NCI-H2081 treated with DMSO at 0.1 percent for 48 hours (cell line): Measurements from ENCODE around the gene ADCY10.

Experiments
- DNase-seq: peaks from one replicate; lab custom pipeline; 2025; lab: John Stamatoyannopoulos, UW

ADCY10 gene

GRCh38 chr1:167781558-167781957, 132.4 kb downstream of the ADCY10 start:
- no peak for DNase-seq

GRCh38 chr1:167777269-167777650, 136.7 kb downstream of the ADCY10 start:
- DNase-seq, result no peak

- no peak for DNase-seq
Observed at GRCh38 chr1:167776616-167777268, 137.2 kb downstream of the ADCY10 start.

- no peak for DNase-seq
Observed at GRCh38 chr1:167776151-167776550, 137.8 kb downstream of the ADCY10 start.

- no peak for DNase-seq
Observed at GRCh38 chr1:167775178-167775577, 138.8 kb downstream of the ADCY10 start.

- DNase-seq, result no peak
Observed at GRCh38 chr1:167774710-167775109, 139.2 kb downstream of the ADCY10 start.

- no peak for DNase-seq
Observed at GRCh38 chr1:167773516-167773915, 140.4 kb downstream of the ADCY10 start.

GRCh38 chr1:167772436-167772835, 141.5 kb downstream of the ADCY10 start:
- no peak for DNase-seq

GRCh38 chr1:167770127-167770526, 143.8 kb downstream of the ADCY10 start:
- DNase-seq, result no peak

GRCh38 chr1:167767761-167768160, 146.2 kb downstream of the ADCY10 start:
- DNase-seq, result no peak

- DNase-seq, result no peak
Observed at GRCh38 chr1:167766538-167766937, 147.4 kb downstream of the ADCY10 start.

GRCh38 chr1:167765496-167765895, 148.4 kb downstream of the ADCY10 start:
- DNase-seq, result no peak

GRCh38 chr1:167764458-167765330, 149.2 kb downstream of the ADCY10 start:
- no peak for DNase-seq

GRCh38 chr1:167763525-167764220, 150.3 kb downstream of the ADCY10 start:
- DNase-seq, result no peak

GRCh38 chr1:167762061-167762746, 151.7 kb downstream of the ADCY10 start:
- no peak for DNase-seq

- DNase-seq, result no peak
Observed at GRCh38 chr1:167761400-167761799, 152.5 kb downstream of the ADCY10 start.
